Measurements from ENCODE around the gene MKRN1.

MKRN1 gene

GRCh38 chr7:140497241-140497769 is 18.0 kb upstream of the MKRN1 start:
- TF ChIP-seq CTCF (conservative IDR thresholded peaks at IDR 0.05; ENCODE audit: low read depth, low read length), result no peak
- no peak for DNase-seq (ENCODE audit: low read depth)
- H3K4me3 ChIP-seq (ENCODE audit: low read length), result no peak overlapping the region

GRCh38 chr7:140495514-140496097 is 16.3 kb upstream of the MKRN1 start:
- no peak for TF ChIP-seq CTCF (conservative IDR thresholded peaks at IDR 0.05; ENCODE audit: low read depth, low read length)
- no peak overlapping the region for H3K4me3 ChIP-seq (ENCODE audit: low read length)
- no peak for DNase-seq (ENCODE audit: low read depth)

GRCh38 chr7:140494867-140495266 is 15.6 kb upstream of the MKRN1 start:
- no peak overlapping the region for H3K4me3 ChIP-seq (ENCODE audit: low read length)
- DNase-seq (ENCODE audit: low read depth), result no peak
- no peak for TF ChIP-seq CTCF (conservative IDR thresholded peaks at IDR 0.05; ENCODE audit: low read depth, low read length)

GRCh38 chr7:140489026-140489359 is 9.7 kb upstream of the MKRN1 start:
- DNase-seq (ENCODE audit: low read depth), result no peak
- no peak overlapping the region for H3K4me3 ChIP-seq (ENCODE audit: low read length)
- no peak for TF ChIP-seq CTCF (conservative IDR thresholded peaks at IDR 0.05; ENCODE audit: low read depth, low read length)

- no peak overlapping the region for H3K4me3 ChIP-seq (ENCODE audit: low read length)
- no peak for TF ChIP-seq CTCF (conservative IDR thresholded peaks at IDR 0.05; ENCODE audit: low read depth, low read length)
- no peak for DNase-seq (ENCODE audit: low read depth)
These were observed 6.4 kb upstream of the MKRN1 start for GRCh38 chr7:140485500-140486265.

- no peak for DNase-seq (ENCODE audit: low read depth)
- TF ChIP-seq CTCF (conservative IDR thresholded peaks at IDR 0.05; ENCODE audit: low read depth, low read length), result no peak
- H3K4me3 ChIP-seq (ENCODE audit: low read length), result no peak overlapping the region
These were observed 5.7 kb upstream of the MKRN1 start for GRCh38 chr7:140484951-140485499.
